T47D (cell line): ENCODE data around the gene MUC5B.

Source experiments
- DNase-seq, 2 experiments: peaks; one replicate each; pipeline versions ENCODE4 v3.0.0 to v3.0.0-alpha.2; 2011 to 2012; ENCODE audit warnings: low read depth in 1 of 2, low spot score in 1 of 2
- JUND ChIP-seq: IDR thresholded peaks from 2 replicates; pipeline ENCODE4 v1.6.1; 2012; ENCODE audit warnings: low read depth
- in situ Hi-C: cut with HindIII; loops from 2 replicates; pipeline ENCODE4 v1.10.0; 2016; ENCODE audit warnings: low sequenced_read_pairs, low pct_unique_long_range_greater_than_20kb

Gene MUC5B

GRCh38 chr11:1201395-1202153 is 21.3 kb upstream of the MUC5B start:
- in situ Hi-C loops = no loop called here
- DNase-seq = no peak
- TF ChIP-seq JUND = no peak

- TF ChIP-seq JUND = no peak
- no peak for DNase-seq
- in situ Hi-C loops = no loop called here
These were observed 20.6 kb upstream of the MUC5B start for GRCh38 chr11:1202154-1202775.

DNA sequence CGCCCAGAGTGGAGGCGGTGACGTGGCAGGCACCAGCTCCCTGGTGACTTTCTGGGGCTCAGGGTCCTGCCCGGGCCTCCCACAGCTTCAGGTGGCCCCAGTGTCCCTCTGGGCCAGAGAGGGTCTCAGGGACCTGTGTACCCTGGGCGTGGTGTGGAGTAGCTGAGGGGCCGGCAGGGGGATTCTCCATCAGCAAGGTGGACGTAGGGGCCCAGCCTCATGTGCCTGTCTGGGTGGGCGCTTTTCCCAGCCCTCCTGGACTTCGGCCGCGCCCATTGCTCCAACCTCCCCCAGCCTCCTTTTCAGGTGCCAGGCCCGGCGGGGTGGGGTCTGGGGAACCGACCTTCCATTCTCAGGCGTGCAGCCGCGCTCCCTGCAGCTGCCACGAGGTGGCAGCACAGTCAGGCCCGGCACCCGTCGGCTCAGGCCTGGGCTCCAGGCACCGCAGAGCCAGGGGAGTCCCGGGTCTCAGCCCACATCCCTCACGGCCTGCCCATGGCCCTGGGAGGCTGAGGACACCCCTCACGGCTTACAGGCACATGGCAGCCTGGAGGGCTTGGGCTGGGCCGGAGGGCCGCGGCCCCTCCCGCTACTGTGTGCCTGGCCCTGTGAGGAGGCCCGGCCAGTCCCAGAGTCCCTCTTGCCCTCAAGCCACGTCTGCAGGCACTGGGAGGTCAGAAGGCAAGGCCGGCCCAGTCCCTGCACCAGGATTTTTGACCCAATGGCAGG is 19.9 kb upstream of the MUC5B start:
- in situ Hi-C loops = no loop called here

GRCh38 chr11:1203505-1204271 is 19.2 kb upstream of the MUC5B start:
- DNase-seq = no peak
- TF ChIP-seq JUND = no peak
- in situ Hi-C loops = no loop called here

More for the DNA sequence above, 19.9 kb upstream of the MUC5B start:
- DNase-seq = peak; percentile 39 to 70
- no peak for TF ChIP-seq JUND

- TF ChIP-seq JUND = no peak
- in situ Hi-C loops = no loop called here
- DNase-seq = no peak
These were observed 18.3 kb upstream of the MUC5B start for GRCh38 chr11:1204381-1205101.

- no peak for TF ChIP-seq JUND
- in situ Hi-C loops = no loop called here
- no peak for DNase-seq
These were observed 17.5 kb upstream of the MUC5B start for GRCh38 chr11:1205121-1205986.

DNA sequence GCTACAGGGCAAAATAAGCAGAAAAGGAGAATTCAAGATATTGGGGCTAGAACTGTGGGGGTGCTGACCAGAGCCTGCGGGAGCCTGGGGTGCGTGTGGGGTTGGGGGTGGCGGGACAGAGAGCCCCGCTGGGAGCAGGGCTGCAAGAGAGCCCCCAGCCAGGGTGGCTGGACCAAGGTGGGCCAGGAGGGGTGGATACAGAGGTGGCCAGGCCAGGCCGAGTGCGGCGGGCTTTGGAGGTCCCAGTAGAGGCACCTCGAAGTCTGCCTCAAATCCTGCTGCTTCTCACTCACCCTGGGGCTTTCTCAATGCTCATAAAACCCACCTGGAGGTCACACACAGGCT is 16.9 kb upstream of the MUC5B start:
- DNase-seq = no peak
- no peak for TF ChIP-seq JUND
- in situ Hi-C loops = no loop called here

GRCh38 chr11:1206391-1207271 is 16.2 kb upstream of the MUC5B start:
- DNase-seq = no peak
- no peak for TF ChIP-seq JUND
- in situ Hi-C loops = no loop called here

DNA sequence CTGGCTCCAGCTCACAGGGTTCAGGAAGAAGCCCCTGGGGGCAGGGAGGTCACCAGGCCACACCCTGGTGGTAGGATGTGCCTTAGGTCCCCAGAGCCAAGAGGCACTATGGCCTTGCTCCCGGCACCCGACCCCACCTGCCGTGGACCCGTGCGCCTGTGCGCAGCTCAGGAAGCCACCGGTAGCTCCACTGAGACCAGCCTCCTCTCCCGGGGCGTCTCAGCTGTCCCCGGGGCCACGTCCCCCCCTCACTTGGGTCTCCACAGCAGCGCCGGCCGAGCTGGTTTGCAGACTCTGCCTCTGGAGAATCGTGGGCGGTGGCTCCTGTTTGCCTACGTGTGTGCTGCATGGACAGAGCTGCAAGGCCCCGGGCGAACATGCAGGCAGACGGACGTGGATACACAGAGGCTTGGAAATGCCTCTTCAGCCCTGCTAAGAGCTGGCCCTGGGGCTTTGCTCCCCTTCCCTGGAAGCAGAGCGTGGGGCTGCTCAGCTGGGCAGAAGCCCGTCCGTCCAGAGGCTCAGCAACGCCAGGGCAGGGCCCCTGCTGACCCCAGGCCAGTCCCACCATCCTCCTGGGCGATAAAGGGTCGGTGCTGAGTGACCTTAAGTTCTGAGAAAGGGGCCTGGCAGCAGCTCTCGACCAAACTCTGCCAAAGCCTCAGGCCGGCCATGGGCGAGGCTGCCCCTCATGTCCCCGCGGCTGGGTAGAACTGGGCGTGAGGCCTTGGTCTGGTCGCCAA is 15.3 kb upstream of the MUC5B start:
- in situ Hi-C loops = no loop called here
- no peak for DNase-seq
- no peak for TF ChIP-seq JUND

DNA sequence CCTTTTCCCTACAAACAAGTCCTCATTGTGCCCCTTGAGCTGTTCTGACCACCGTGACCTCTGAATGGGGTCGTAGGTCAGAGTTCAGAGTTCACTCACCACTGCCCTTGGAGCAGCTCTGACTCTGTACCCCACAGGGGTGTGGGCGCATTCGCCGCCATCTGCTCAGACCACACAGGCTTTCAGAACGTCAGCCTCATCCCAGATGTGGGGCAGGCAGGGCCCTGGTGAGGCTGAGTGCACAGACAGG is 14.8 kb upstream of the MUC5B start:
- in situ Hi-C loops = no loop called here
- DNase-seq = no peak
- TF ChIP-seq JUND = no peak
